ENCODE measurements around the gene MYO18B.

The MYO18B gene

GRCh38 chr22:25848954-25849353, 107.0 kb downstream of the MYO18B start:
- no peak for DNase-seq (ENCODE audit: low read depth in 2 of 2)

GRCh38 chr22:25849522-25849921, 107.5 kb downstream of the MYO18B start:
- DNase-seq (ENCODE audit: low read depth in 2 of 2): no peak

- DNase-seq (ENCODE audit: low read depth in 2 of 2): no peak
Measured at GRCh38 chr22:25852223-25852622, 110.2 kb downstream of the MYO18B start.

- DNase-seq (ENCODE audit: low read depth in 2 of 2): no peak
Measured at GRCh38 chr22:25853078-25853477, 111.1 kb downstream of the MYO18B start.

- DNase-seq (ENCODE audit: low read depth in 2 of 2): no peak
Measured at GRCh38 chr22:25853501-25854284, 111.7 kb downstream of the MYO18B start.

- no peak for DNase-seq (ENCODE audit: low read depth in 2 of 2)
Measured at GRCh38 chr22:25869771-25870170, 127.8 kb downstream of the MYO18B start.

- DNase-seq (ENCODE audit: low read depth in 2 of 2): no peak
Measured at GRCh38 chr22:25874327-25874726, 132.3 kb downstream of the MYO18B start.

- no peak for DNase-seq (ENCODE audit: low read depth in 2 of 2)
Measured at GRCh38 chr22:25875461-25875860, 133.5 kb downstream of the MYO18B start.

- DNase-seq (ENCODE audit: low read depth in 2 of 2): no peak
Measured at GRCh38 chr22:25876871-25877270, 134.9 kb downstream of the MYO18B start.

- DNase-seq (ENCODE audit: low read depth in 2 of 2): no peak
Measured at GRCh38 chr22:25878933-25879332, 136.9 kb downstream of the MYO18B start.

- DNase-seq (ENCODE audit: low read depth in 2 of 2): no peak
Measured at GRCh38 chr22:25880524-25880923, 138.5 kb downstream of the MYO18B start.

GRCh38 chr22:25881210-25881755, 139.3 kb downstream of the MYO18B start:
- no peak for DNase-seq (ENCODE audit: low read depth in 2 of 2)

- no peak for DNase-seq (ENCODE audit: low read depth in 2 of 2)
Measured at GRCh38 chr22:25882360-25882759, 140.4 kb downstream of the MYO18B start.

- DNase-seq (ENCODE audit: low read depth in 2 of 2): no peak
Measured at GRCh38 chr22:25883482-25884033, 141.6 kb downstream of the MYO18B start.

- DNase-seq (ENCODE audit: low read depth in 2 of 2): no peak
Measured at GRCh38 chr22:25884121-25884520, 142.1 kb downstream of the MYO18B start.

- no peak for DNase-seq (ENCODE audit: low read depth in 2 of 2)
Measured at GRCh38 chr22:25888399-25889054, 146.5 kb downstream of the MYO18B start.

GRCh38 chr22:25890651-25891050, 148.7 kb downstream of the MYO18B start:
- no peak for DNase-seq (ENCODE audit: low read depth in 2 of 2)

- DNase-seq (ENCODE audit: low read depth in 2 of 2): no peak
Measured at GRCh38 chr22:25892678-25893077, 150.7 kb downstream of the MYO18B start.

- no peak for DNase-seq (ENCODE audit: low read depth in 2 of 2)
Measured at GRCh38 chr22:25895678-25896077, 153.7 kb downstream of the MYO18B start.

GRCh38 chr22:25896098-25896497, 154.1 kb downstream of the MYO18B start:
- DNase-seq (ENCODE audit: low read depth in 2 of 2): no peak

- DNase-seq (ENCODE audit: low read depth in 2 of 2): no peak
Measured at GRCh38 chr22:25896592-25896991, 154.6 kb downstream of the MYO18B start.

- no peak for DNase-seq (ENCODE audit: low read depth in 2 of 2)
Measured at GRCh38 chr22:25898707-25899365, 156.8 kb downstream of the MYO18B start.
